ENCODE measurements around the gene LMBRD1. TPM values are rescaled to one million over a fixed set of nuclear protein-coding genes. Genes with fewer than 3 reads are reported as not detected.

Gene LMBRD1
- polyA plus RNA-seq, 1 donor (not counting 4 experiments of a cell fraction or from before 2014, with no cell fraction given) = 30.1 TPM

DNA sequence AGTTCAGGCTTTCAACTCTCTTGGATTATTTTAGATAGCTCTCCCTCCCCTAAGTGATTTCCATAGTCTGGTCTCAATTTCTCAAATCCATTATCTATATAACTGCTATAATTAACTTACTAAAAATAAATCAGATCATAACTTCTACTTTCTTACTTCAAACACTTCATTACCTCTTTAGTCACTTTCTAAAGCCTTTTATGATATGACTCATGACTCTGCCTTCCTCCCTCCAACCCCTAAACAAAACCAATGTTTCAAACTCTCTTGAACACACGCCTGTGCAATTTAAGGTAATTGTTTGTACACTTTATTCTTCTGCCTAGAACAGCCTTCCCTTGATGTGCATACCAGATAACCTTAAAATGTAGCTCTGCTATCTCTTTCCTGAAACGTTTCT lies 100.5 kb downstream of the LMBRD1 start:
- Histone ChIP-seq H3K36me3 (ENCODE audit: control insufficient read depth in 2 of 2, extremely low read depth in 1 of 2, insufficient read depth in 2 of 2, low read length in 2 of 2) (no peaks in the 10 kb centered on the region), H3K4me3 (ENCODE audit: control insufficient read depth in 2 of 3, extremely low read depth in 1 of 3, insufficient read depth in 2 of 3, low read depth in 1 of 3, low read length in 3 of 3) (no peak overlapping the region), H3K27me3 (ENCODE audit: control insufficient read depth, extremely low read depth, insufficient read depth, low read length) (no peaks in the 10 kb centered on the region), H4K20me1 (ENCODE audit: control insufficient read depth, extremely low read depth, insufficient read depth, low read length) (no peaks in the 10 kb centered on the region), H2AFZ (ENCODE audit: control insufficient read depth, low read length) (no peak overlapping the region), H3K9ac (ENCODE audit: control insufficient read depth, extremely low read depth, insufficient read depth, low read length) (no peak overlapping the region), H3K27ac (ENCODE audit: control insufficient read depth, insufficient read depth, low read length) (no peak overlapping the region), H3K4me2 (ENCODE audit: control insufficient read depth, extremely low read depth, insufficient read depth, low read depth, low read length) (no peak overlapping the region), H3K9me3 (ENCODE audit: control insufficient read depth, low read depth, low read length) (no peaks in the 10 kb centered on the region), H3K79me2 (ENCODE audit: control insufficient read depth, insufficient read depth, low read length) (no peaks in the 10 kb centered on the region), H3K4me1 (ENCODE audit: control insufficient read depth, extremely low read depth, insufficient read depth, low read length) (no peaks in the 10 kb centered on the region), H3K9me1 (ENCODE audit: control insufficient read depth, extremely low read depth, insufficient read depth, low read length) (no peaks in the 10 kb centered on the region)
- TF ChIP-seq EZH2 (IDR thresholded peaks at IDR 0.05; ENCODE audit: low read length) = no peak
- TF ChIP-seq, protein P1, sequence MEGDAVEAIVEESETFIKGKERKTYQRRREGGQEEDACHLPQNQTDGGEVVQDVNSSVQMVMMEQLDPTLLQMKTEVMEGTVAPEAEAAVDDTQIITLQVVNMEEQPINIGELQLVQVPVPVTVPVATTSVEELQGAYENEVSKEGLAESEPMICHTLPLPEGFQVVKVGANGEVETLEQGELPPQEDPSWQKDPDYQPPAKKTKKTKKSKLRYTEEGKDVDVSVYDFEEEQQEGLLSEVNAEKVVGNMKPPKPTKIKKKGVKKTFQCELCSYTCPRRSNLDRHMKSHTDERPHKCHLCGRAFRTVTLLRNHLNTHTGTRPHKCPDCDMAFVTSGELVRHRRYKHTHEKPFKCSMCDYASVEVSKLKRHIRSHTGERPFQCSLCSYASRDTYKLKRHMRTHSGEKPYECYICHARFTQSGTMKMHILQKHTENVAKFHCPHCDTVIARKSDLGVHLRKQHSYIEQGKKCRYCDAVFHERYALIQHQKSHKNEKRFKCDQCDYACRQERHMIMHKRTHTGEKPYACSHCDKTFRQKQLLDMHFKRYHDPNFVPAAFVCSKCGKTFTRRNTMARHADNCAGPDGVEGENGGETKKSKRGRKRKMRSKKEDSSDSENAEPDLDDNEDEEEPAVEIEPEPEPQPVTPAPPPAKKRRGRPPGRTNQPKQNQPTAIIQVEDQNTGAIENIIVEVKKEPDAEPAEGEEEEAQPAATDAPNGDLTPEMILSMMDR (optimal IDR thresholded peaks at IDR 0.05 in 1 of 3, IDR thresholded peaks at IDR 0.05 in 1 of 3, conservative IDR thresholded peaks at IDR 0.05 in 1 of 3; ENCODE audit: extremely low read depth in 1 of 3, insufficient read depth in 2 of 3, low read length in 3 of 3) = no peak
- dilution Hi-C loops (cut with MboI; ENCODE audit: extremely low pct_ligation_motif_present, low sequenced_read_pairs) = no loop called here
- DNase-seq (ENCODE audit: low read depth, low spot score) (no peak), FAIRE-seq (no peak)

DNA sequence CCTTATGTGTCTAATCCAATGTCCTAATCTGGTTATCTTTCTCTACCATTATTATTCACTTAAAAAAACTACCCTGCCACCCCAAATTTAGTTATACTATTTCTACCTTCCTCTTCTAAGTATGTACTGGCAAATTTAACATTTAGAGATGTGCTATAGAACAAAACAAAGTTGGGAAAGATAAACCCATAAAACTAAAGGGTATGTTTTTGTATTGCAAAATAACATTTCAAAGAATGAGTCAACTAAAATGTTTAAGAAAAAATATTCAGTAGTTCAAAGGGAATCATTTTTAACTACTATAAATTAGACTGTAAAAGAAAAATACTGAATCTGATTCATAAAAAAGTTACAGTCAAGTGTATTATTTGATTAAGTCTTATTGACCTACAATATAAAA lies 103.0 kb downstream of the LMBRD1 start:
- no peak for DNase-seq (ENCODE audit: low read depth, low spot score)
- Histone ChIP-seq H3K9me1 (ENCODE audit: control insufficient read depth, extremely low read depth, insufficient read depth, low read length) (no peaks in the 10 kb centered on the region), H3K4me3 (ENCODE audit: control insufficient read depth in 2 of 3, extremely low read depth in 1 of 3, insufficient read depth in 2 of 3, low read depth in 1 of 3, low read length in 3 of 3) (no peak overlapping the region), H3K4me1 (ENCODE audit: control insufficient read depth, extremely low read depth, insufficient read depth, low read length) (no peaks in the 10 kb centered on the region), H3K9me3 (ENCODE audit: control insufficient read depth, low read depth, low read length) (no peaks in the 10 kb centered on the region), H4K20me1 (ENCODE audit: control insufficient read depth, extremely low read depth, insufficient read depth, low read length) (no peaks in the 10 kb centered on the region), H3K9ac (ENCODE audit: control insufficient read depth, extremely low read depth, insufficient read depth, low read length) (no peak overlapping the region), H3K27me3 (ENCODE audit: control insufficient read depth, extremely low read depth, insufficient read depth, low read length) (no peaks in the 10 kb centered on the region), H3K79me2 (ENCODE audit: control insufficient read depth, insufficient read depth, low read length) (no peaks in the 10 kb centered on the region), H3K36me3 (ENCODE audit: control insufficient read depth in 2 of 2, extremely low read depth in 1 of 2, insufficient read depth in 2 of 2, low read length in 2 of 2) (no peaks in the 10 kb centered on the region), H2AFZ (ENCODE audit: control insufficient read depth, low read length) (no peak overlapping the region), H3K27ac (ENCODE audit: control insufficient read depth, insufficient read depth, low read length) (no peak overlapping the region), H3K4me2 (ENCODE audit: control insufficient read depth, extremely low read depth, insufficient read depth, low read depth, low read length) (no peak overlapping the region)
- no peak for TF ChIP-seq EZH2 (IDR thresholded peaks at IDR 0.05; ENCODE audit: low read length)
- TF ChIP-seq, protein P1 (optimal IDR thresholded peaks at IDR 0.05 in 1 of 3, IDR thresholded peaks at IDR 0.05 in 1 of 3, conservative IDR thresholded peaks at IDR 0.05 in 1 of 3; ENCODE audit: extremely low read depth in 1 of 3, insufficient read depth in 2 of 3, low read length in 3 of 3) = no peak
- FAIRE-seq = no peak
- dilution Hi-C loops (cut with MboI; ENCODE audit: extremely low pct_ligation_motif_present, low sequenced_read_pairs) = no loop called here
